AG08395 (cell line): ENCODE results near the gene PTH1R.

Source experiments
- DNase-seq: peaks from one replicate; pipeline ENCODE4 v3.0.0; 2012; ENCODE audit warnings: mixed read lengths, low spot score

The PTH1R gene

DNA sequence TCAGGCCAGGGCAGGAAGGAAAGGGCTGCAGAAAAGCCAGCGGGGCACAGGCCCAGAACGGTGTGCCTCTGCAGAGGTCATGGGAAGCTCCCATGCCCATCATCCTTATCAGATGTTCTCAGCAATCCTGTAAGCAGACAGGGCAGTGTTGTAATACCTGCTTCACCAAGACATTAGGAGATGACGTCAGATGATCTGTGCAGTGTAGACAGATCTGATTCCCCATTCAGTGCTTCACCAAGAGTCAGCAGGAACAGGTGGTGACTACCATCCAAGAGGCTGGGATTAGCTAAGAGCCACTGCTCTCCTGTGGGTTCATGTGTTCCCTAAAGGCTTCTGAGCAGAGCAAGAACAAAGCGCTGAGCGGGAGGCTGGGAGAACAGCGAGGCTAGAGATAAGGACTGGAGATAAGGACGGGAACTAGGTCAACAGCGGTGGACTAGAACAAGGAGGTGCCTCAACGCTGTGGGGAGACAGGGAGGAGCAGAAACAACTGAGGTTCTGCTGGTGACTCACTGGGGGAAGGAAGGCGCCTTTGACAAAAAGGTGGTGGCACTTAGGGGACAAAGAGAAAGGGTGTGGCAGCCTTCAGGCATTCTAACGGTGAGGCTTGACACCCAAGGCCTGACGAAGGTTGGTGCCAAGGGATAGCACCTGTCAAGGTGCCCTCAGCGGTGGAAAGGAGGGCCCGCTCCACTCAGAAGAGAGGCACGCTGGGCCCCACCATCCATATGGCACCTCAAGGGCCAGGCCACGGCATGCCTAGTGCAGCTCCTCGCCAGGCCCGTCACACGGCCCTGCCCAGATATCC is 70.7 kb downstream of the PTH1R start:
- DNase-seq = no peak

DNA sequence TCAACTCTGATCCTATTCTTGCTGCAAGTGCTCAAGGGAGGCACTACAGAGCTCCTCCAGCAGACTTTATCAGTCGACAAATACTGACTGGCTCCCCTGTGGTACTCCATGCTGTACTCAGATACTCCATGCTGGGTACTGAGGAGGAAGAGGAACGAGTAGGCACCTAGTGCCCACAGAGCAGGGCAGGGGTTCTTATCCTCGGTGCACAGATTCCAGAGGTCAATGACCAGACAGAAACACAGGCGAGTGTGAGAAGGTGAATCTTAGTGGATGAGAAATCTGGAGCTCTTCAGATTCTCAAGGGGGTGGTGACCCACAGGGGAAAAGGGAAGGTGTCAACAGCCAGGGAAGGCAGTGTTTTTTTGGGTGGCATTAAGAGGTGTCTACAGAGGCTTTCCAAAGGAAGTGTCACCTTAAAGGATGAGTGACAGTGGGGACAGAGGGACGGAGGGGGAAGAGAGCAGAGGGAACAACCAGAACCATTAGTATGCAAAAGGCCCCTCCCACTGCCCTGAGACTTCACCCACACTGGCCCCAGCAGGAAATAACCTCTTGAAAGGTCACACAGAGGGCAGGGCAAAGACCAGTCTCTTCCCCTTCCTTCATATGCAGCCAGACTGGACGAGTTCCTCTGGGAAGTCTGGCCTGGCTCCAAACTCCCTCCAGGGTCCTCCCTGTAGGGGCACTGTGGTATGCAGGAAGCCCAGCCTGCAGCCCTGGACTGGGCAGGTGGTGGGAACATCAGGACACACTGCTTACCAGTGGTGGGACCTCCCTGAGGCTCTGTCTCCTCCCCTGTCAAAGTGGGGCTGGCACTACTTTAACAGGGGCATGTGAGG is 71.5 kb downstream of the PTH1R start:
- no peak for DNase-seq

DNA sequence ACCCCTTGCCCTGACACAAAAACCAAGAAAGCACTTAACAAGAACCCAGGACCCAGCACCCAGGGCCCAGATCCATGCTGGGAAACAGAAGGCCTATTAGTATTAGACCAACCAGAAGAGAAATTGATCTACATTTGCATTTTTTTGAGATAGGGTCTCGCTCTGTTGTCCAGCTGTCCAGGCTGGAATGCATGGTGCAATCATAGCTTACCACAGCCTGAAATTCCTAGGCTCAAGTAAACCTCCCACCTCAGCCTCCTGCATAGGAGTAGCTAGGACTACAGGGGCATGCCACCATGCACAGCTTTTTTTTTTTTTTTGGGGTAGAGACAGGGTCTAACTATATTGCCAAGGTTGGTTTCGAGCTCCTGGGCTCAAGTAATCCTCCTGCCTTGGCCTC is 72.7 kb downstream of the PTH1R start:
- no peak for DNase-seq

DNA sequence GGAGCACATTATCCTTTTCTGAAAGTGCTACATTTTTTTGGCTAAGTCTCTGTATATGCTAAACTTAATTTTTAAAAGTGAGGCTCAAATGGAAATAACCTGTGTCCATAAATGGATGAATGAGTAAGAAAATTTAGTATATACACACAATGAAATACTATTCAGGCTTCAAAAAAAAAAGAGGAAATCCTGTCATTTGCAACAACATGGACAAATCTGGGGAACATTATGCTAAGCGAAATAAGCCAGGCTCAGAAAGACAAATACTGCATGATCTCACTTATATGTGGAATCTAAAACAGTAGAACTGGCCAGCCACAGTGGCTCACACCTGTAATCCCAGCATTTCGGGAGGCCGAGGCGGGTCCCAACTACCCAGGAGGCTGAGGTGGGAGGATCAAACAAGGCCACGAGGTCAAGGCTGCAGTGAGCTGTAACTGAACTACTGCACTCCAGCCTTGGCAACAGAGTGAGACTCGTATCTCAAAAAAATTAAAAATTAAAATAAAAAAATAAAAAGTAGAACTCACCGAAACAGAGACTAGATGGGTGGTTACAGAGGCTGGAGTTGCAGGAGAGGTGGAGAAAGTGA is 73.2 kb downstream of the PTH1R start:
- no peak for DNase-seq

DNA sequence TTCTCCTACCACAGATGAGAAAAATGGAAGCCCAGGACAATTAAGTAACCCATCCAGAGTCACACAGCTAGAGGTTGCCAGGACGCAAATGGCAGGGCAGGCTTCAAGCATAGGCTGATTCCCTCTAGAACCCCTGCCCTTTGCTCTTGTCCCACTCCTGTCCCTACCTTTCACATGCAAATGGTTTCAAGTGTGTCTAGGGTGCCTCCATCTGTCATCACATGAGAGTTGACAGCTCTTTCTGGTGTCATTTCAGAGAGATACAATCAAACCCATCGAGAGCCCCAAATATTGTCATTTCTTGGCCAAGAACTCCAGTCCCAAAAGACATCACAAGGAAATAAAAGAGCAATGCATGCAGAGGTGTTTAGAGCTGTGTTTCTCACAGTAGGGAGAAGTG is 75.3 kb downstream of the PTH1R start:
- no peak for DNase-seq
